RWPE1 (cell line): ENCODE data around the gene KIF3C.
A peak's percentile ranks its signal among the peaks of the same experiment; 100 is the strongest.

Experiments used
- CTCF ChIA-PET: fragments of 350-600 bp; sonication (Branson Sonifier 250); formaldehyde crosslinking; extraction: SDS; loops from one replicate; lab custom pipeline; 2021; lab: Yijun Ruan, JAX
- POLR2A ChIA-PET: fragments of 400-600 bp; formaldehyde crosslinking; extraction: SDS; loops from one replicate; lab custom pipeline; 2020; ENCODE audit warnings: antibody characterized with exemption; ENCODE audit not compliant: low non-redundant PET; lab: Yijun Ruan, JAX
- DNase-seq: peaks from one replicate; pipeline ENCODE4 v3.0.0; 2012; ENCODE audit warnings: low spot score
- H3K27ac ChIP-seq: fragments of 450-650 bp; 2 replicates; pipeline ENCODE4 v1.5.1; 2017
- TF ChIP-seq, protein P1 (sequence below): fragments of 450-650 bp; conservative IDR thresholded peaks from 2 replicates; pipeline ENCODE4 v1.5.1; 2017; ENCODE audit warnings: low read depth, mild to moderate bottlenecking

KIF3C gene

DNA sequence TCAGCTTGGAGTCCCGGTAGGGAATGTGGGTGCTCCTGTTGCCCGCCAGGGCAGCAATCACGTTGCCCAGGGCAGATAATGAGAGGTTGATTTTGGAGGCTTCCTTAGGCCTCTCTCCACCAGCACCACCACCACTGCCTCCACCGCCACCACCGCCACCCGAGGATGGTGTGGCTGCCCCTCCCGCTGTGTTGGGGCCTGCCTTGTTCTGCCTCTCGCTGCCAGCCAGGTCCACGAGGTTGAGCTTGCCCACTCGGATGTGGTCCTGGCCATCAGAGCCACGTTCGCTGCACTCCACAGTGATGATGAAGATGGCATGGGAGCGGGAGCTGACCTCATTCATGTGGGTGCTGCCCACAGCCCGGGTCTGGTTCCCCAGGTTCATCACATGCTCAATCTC lies 1.3 kb downstream of the KIF3C start:
- TF ChIP-seq, protein P1, sequence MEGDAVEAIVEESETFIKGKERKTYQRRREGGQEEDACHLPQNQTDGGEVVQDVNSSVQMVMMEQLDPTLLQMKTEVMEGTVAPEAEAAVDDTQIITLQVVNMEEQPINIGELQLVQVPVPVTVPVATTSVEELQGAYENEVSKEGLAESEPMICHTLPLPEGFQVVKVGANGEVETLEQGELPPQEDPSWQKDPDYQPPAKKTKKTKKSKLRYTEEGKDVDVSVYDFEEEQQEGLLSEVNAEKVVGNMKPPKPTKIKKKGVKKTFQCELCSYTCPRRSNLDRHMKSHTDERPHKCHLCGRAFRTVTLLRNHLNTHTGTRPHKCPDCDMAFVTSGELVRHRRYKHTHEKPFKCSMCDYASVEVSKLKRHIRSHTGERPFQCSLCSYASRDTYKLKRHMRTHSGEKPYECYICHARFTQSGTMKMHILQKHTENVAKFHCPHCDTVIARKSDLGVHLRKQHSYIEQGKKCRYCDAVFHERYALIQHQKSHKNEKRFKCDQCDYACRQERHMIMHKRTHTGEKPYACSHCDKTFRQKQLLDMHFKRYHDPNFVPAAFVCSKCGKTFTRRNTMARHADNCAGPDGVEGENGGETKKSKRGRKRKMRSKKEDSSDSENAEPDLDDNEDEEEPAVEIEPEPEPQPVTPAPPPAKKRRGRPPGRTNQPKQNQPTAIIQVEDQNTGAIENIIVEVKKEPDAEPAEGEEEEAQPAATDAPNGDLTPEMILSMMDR: no peak
- POLR2A ChIA-PET: no interaction called here
- no peak overlapping the region for H3K27ac ChIP-seq
- CTCF ChIA-PET: interaction anchor here (0.6 to 1.8 kb wide), 2 partner anchors 30 to 160 kb away, joined by 3 to 7 read pairs; no protein-coding TSS in a partner anchor
- DNase-seq: no peak

DNA sequence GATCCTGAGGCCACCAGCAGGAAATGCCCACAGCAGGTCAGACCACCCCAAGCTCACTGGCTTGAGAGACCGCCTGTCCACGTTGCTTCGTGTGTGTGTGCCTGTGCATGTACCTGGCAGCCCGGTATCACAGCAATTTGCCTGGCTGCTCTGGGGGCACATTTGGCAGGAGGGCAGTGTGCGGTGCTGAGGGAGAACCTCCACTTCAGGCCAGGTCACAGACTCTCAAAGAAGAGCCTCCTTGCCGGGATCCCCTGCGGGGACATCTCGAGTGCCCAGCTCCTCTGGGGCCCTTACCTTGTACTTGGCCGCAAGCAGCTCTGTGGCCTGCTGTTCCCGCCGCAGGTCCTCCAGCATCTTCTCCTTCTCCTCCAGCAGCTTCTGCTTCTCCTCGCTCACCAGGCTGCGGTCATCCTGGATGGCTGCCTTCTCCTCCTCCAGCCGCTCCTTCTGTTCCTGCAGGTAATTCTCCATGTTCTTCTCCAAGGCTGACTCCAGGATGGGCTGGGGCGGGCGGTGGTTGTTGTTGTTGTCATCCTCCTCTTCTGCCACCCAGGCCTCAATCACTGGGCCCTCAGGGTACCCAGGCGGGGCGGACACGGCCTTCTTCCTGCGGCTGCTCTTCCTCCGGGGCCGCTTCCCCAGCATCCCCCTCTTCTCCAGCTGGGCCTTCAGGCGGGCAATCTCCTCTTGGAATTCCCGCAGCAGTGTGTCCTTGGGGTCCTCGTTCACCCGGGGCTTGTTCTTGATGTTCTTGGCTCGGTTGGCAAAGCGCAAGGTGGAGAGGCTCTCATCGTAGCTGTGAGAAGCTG lies 2.0 kb downstream of the KIF3C start:
- TF ChIP-seq, protein P1: no peak
- no peak for DNase-seq
- POLR2A ChIA-PET: no interaction called here
- CTCF ChIA-PET: interaction anchor here (1.8 kb wide), 1 partner anchor 30 kb away, joined by 7 read pairs; no protein-coding TSS in a partner anchor
- H3K27ac ChIP-seq: no peak overlapping the region

DNA sequence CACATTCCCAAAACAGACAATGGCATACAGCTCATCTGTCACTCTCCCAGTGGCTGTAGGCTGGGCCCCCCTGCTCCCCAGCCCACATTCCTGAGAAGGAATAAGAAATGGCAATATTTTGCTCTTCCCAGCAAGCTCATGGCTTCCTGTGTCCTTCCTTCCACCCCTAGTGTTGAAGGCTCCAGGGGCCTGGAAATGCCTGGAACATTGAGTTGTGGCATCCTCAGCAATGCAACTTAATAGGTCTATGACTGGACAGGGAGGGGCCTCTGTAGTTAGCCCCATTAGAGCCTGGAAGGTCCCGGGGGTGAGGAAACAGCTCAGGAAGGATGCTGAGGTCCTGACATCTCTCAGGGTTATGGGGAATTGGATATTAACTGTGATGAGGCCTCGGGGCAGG lies 3.3 kb downstream of the KIF3C start:
- ChIA-PET CTCF (interaction anchor here (0.6 to 2.0 kb wide), 4 partner anchors 28 to 183 kb away, joined by 3 to 7 read pairs (median 3); no protein-coding TSS in a partner anchor), POLR2A (no interaction called here)
- no peak overlapping the region for H3K27ac ChIP-seq
- no peak for DNase-seq
- TF ChIP-seq, protein P1: no peak

DNA sequence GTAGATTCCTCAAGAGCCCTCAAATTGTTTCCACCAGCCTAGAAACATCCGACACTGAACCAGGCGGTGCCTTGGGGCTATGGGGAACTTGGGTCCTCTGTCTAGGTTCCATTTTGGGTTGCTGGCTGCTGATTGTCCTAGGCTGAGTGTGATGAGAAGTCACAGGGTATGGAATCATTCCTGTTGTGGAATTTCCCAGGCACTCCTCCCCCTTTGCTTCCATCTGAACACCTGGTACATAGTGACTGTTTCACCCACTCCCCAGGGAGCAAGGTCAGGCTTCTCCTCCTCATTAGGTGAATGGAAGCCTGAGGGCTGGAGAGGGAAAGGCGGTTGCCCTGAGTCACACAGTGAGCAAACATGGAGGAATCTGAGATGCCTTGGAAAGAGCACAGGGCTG lies 4.5 kb downstream of the KIF3C start:
- CTCF ChIA-PET: interaction anchor here (0.5 to 2.0 kb wide), 3 partner anchors 14 to 34 kb away, joined by 4 to 8 read pairs (median 7); no protein-coding TSS in a partner anchor
- H3K27ac ChIP-seq: peak overlapping the region; percentile 38; the same call in 1 of the 2 replicates
- peak; percentile 85 for DNase-seq
- POLR2A ChIA-PET: no interaction called here
- TF ChIP-seq, protein P1: no peak

DNA sequence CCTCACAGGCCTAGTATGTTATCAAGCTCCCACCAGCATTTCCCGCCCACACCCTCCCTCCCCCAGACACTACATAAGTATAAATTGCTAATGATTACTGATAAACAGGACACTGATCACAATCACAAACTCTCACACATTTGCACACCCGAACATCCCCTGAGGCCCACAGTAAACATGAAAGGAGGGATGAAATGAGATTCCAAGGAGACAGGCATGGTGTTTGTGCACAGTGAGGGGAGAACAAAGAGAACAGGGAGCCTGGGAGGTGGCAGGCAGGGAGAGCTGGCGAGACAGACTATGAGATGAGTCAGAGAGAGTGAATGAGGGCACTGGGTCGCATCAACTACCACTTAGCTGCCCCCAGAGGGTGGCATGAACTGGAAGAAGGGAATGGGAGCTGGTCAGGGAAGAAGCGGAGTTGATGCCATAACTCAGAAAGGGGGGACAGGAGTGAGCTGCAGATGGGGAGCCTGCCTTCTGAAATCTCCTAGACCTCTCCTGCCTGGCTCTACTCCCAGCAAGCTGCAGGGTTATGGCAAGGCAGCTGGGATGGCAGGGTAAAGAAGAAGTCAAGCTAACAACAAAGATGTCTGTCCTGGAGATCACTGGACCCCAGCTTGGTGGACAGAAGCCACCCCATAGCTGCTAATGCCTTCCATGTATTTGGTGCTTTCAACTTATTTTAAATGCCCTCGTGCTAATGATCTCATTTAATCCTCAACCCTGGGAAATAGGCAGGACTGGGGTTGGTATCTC lies 5.1 kb downstream of the KIF3C start:
- CTCF ChIA-PET: interaction anchor here (0.5 to 2.0 kb wide), 4 partner anchors 11 to 33 kb away, joined by 3 to 8 read pairs (median 6); no protein-coding TSS in a partner anchor
- TF ChIP-seq, protein P1: no peak
- peak overlapping the region; percentile 38; the same call in 1 of the 2 replicates for H3K27ac ChIP-seq
- POLR2A ChIA-PET: no interaction called here
- DNase-seq: peak; percentile 46
